ENCODE data around the gene ACOX3.
"Not testable (repeated sequence)": the region's sequence is repeated elsewhere in the genome, so short reads cannot be mapped to it uniquely, and the experiment has no call there.

Gene ACOX3

GRCh38 chr4:8352368-8353157, 88.0 kb downstream of the ACOX3 start:
- no peaks in the 10 kb centered on the region for H3K36me3 ChIP-seq (ENCODE audit: insufficient read depth, low read length)
- H3K9me3 ChIP-seq (ENCODE audit: control insufficient read depth, insufficient read depth, low read length): no peaks in the 10 kb centered on the region
- no peak overlapping the region for H3K9ac ChIP-seq (ENCODE audit: low read depth, low read length)
- H3K4me1 ChIP-seq (ENCODE audit: insufficient read depth, low read length): peaks cover 27% of the 10 kb centered on the region

DNA sequence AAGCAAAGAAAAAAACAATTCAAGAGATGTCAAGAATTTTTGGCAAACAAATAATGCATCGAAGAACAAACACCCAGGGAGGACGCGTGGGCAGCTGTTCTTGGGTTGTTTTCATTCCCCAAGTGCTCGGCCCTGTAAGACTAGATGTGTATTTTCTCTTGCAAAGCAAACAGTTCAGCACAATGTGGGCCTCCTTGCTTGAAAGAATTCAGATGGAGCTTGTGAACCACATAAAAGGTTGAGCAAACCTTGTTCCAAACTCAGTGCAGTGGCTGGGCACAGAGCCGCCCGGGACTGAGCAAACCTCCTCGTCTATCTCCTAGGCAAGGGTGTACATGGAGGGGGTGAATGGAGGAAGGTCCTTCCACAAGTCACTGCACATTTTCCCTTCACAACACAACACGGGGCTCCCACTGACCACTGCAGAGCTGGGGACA, 88.6 kb downstream of the ACOX3 start:
- no peak overlapping the region for H3K9ac ChIP-seq (ENCODE audit: low read depth, low read length)
- H3K9me3 ChIP-seq (ENCODE audit: control insufficient read depth, insufficient read depth, low read length): no peaks in the 10 kb centered on the region
- no peaks in the 10 kb centered on the region for H3K36me3 ChIP-seq (ENCODE audit: insufficient read depth, low read length)
- peaks cover 21% of the 10 kb centered on the region for H3K4me1 ChIP-seq (ENCODE audit: insufficient read depth, low read length)

GRCh38 chr4:8350841-8351461, 89.6 kb downstream of the ACOX3 start:
- no peaks in the 10 kb centered on the region for H3K9me3 ChIP-seq (ENCODE audit: control insufficient read depth, insufficient read depth, low read length)
- peaks cover 17% of the 10 kb centered on the region for H3K4me1 ChIP-seq (ENCODE audit: insufficient read depth, low read length)
- no peaks in the 10 kb centered on the region for H3K36me3 ChIP-seq (ENCODE audit: insufficient read depth, low read length)
- no peak overlapping the region for H3K9ac ChIP-seq (ENCODE audit: low read depth, low read length)

DNA sequence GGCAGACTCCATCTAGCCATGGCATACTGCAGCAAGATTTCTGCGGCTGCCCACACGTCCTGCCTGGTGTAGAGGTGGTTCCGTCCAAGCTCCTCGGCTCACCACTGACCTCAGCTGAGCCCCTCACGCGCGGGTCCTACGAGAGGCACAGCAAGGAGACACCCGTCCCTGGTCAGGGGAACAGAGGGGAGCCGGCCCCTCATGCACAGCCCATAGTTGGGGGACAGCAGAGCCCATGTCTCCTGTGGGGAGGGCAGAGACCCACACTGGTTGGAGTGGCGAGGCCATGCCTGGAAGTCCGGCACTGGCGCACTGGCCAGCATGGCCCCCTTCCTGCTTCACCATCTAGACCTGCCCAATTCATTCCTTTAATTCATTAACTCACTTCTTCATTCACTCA, 90.2 kb downstream of the ACOX3 start:
- no peaks in the 10 kb centered on the region for H3K36me3 ChIP-seq (ENCODE audit: insufficient read depth, low read length)
- no peak overlapping the region for H3K9ac ChIP-seq (ENCODE audit: low read depth, low read length)
- peaks cover 17% of the 10 kb centered on the region for H3K4me1 ChIP-seq (ENCODE audit: insufficient read depth, low read length)
- no peaks in the 10 kb centered on the region for H3K9me3 ChIP-seq (ENCODE audit: control insufficient read depth, insufficient read depth, low read length)

GRCh38 chr4:8349664-8350236, 90.8 kb downstream of the ACOX3 start:
- Histone ChIP-seq H3K9me3 (ENCODE audit: control insufficient read depth, insufficient read depth, low read length) (no peaks in the 10 kb centered on the region), H3K9ac (ENCODE audit: low read depth, low read length) (no peak overlapping the region), H3K36me3 (ENCODE audit: insufficient read depth, low read length) (no peaks in the 10 kb centered on the region), H3K4me1 (ENCODE audit: insufficient read depth, low read length) (peaks cover 17% of the 10 kb centered on the region)

DNA sequence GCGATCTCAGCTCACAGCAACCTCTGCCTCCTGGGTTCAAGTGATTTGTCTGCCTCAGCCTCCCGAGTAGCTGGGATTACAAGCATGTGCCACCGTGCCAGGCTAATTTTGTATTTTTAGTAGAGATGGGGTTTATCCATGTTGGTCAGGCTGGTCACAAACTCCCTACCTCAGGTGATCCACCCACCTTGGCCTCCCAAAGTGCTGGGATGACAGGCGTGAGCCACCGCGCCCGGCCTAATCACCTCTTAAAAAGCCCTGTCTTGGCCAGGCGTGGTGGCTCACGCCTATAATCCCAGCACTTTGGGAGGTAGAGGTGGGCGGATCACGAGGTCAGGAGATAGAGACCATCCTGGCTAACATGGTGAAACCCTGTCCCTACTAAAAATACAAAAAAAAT, 91.3 kb downstream of the ACOX3 start:
- H3K4me1 ChIP-seq (ENCODE audit: insufficient read depth, low read length): peaks cover 17% of the 10 kb centered on the region
- H3K9me3 ChIP-seq (ENCODE audit: control insufficient read depth, insufficient read depth, low read length); H3K36me3 ChIP-seq (ENCODE audit: insufficient read depth, low read length); H3K9ac ChIP-seq (ENCODE audit: low read depth, low read length): not testable (repeated sequence)

DNA sequence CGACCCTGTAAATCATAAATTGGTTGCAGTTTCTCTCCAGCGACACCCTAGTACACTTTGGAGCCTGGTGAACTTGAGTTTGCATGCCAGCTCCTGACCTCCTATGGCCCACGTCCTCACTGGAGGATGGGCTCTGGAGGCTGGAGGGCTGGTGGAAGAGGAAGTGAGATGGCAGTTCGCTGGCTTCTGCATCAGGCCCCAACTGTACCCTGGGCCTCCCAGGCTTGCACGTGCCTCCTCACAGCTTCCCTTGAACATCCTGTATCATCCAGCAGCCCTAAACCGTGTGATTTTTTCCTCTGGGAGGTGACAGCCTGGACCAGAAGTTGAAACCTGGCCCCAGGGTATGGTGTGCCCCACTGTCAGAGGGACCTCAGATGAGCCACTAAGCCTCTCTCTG, 92.5 kb downstream of the ACOX3 start:
- Histone ChIP-seq H3K4me1 (ENCODE audit: insufficient read depth, low read length) (peaks cover 17% of the 10 kb centered on the region), H3K9me3 (ENCODE audit: control insufficient read depth, insufficient read depth, low read length) (no peaks in the 10 kb centered on the region), H3K36me3 (ENCODE audit: insufficient read depth, low read length) (no peaks in the 10 kb centered on the region), H3K9ac (ENCODE audit: low read depth, low read length) (no peak overlapping the region)

DNA sequence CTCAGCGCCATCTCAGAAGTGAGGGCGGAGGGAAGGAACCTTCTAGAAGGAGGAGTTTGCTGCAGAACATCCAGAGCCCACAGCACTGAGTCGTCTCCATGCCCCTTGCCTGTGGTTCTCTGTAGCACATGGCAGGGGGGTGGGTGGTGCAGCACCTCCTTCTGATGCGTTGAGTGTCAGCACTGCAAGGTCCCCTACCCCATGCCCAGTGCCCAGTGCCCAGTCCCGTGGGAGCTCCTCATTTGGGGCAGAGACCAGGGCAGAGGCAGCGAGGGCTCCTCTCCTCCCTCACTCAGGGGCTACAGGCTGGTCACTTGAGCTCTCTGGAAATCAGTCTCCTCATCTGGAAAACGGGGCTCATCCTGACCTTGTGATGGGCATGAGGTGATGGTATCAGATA, 92.9 kb downstream of the ACOX3 start:
- Histone ChIP-seq H3K36me3 (ENCODE audit: insufficient read depth, low read length) (no peaks in the 10 kb centered on the region), H3K4me1 (ENCODE audit: insufficient read depth, low read length) (peaks cover 21% of the 10 kb centered on the region), H3K9me3 (ENCODE audit: control insufficient read depth, insufficient read depth, low read length) (no peaks in the 10 kb centered on the region), H3K9ac (ENCODE audit: low read depth, low read length) (no peak overlapping the region)

GRCh38 chr4:8346838-8347605, 93.5 kb downstream of the ACOX3 start:
- Histone ChIP-seq H3K9me3 (ENCODE audit: control insufficient read depth, insufficient read depth, low read length) (no peaks in the 10 kb centered on the region), H3K4me1 (ENCODE audit: insufficient read depth, low read length) (peaks cover 14% of the 10 kb centered on the region), H3K9ac (ENCODE audit: low read depth, low read length) (no peak overlapping the region), H3K36me3 (ENCODE audit: insufficient read depth, low read length) (no peaks in the 10 kb centered on the region)

GRCh38 chr4:8345946-8346814, 94.3 kb downstream of the ACOX3 start:
- Histone ChIP-seq H3K4me1 (ENCODE audit: insufficient read depth, low read length) (peaks cover 7% of the 10 kb centered on the region; the same call in 1 of the 2 replicates), H3K9me3 (ENCODE audit: control insufficient read depth, insufficient read depth, low read length) (no peaks in the 10 kb centered on the region), H3K36me3 (ENCODE audit: insufficient read depth, low read length) (no peaks in the 10 kb centered on the region), H3K9ac (ENCODE audit: low read depth, low read length) (no peak overlapping the region)

GRCh38 chr4:8345053-8345945, 95.2 kb downstream of the ACOX3 start:
- Histone ChIP-seq H3K9ac (ENCODE audit: low read depth, low read length) (no peak overlapping the region), H3K36me3 (ENCODE audit: insufficient read depth, low read length) (no peaks in the 10 kb centered on the region), H3K4me1 (ENCODE audit: insufficient read depth, low read length) (peaks cover 4% of the 10 kb centered on the region; the same call in 1 of the 2 replicates), H3K9me3 (ENCODE audit: control insufficient read depth, insufficient read depth, low read length) (no peaks in the 10 kb centered on the region)

DNA sequence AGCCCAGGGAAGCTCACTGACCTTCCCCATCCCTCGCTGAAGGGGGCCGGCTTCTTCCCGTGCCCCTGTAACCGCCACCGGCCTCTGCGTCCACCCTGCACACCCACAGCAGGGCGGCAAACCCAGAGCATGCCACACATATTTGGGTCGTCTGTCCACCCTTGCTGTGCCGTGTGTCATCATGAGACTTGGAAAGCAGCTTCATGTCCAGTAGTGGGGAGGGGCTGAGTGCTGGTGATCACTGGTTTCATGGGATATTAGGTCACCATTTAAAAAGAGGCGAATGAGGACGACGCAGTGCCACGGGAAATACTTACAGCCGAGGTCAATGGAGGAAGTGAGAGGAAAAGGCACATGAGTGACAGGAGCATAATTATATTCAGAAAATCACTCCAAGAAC, 96.1 kb downstream of the ACOX3 start:
- Histone ChIP-seq H3K4me1 (ENCODE audit: insufficient read depth, low read length) (peaks cover 4% of the 10 kb centered on the region; the same call in 1 of the 2 replicates), H3K9ac (ENCODE audit: low read depth, low read length) (no peak overlapping the region), H3K36me3 (ENCODE audit: insufficient read depth, low read length) (no peaks in the 10 kb centered on the region), H3K9me3 (ENCODE audit: control insufficient read depth, insufficient read depth, low read length) (no peaks in the 10 kb centered on the region)

- Histone ChIP-seq H3K9me3 (ENCODE audit: control insufficient read depth, insufficient read depth, low read length) (no peaks in the 10 kb centered on the region), H3K9ac (ENCODE audit: low read depth, low read length) (no peak overlapping the region), H3K4me1 (ENCODE audit: insufficient read depth, low read length) (peaks cover 4% of the 10 kb centered on the region; the same call in 1 of the 2 replicates), H3K36me3 (ENCODE audit: insufficient read depth, low read length) (no peaks in the 10 kb centered on the region)
Observed at GRCh38 chr4:8343967-8344331, 96.6 kb downstream of the ACOX3 start.

Data from ES-I3 (cell line).